Measurements from ENCODE around the gene DCTN2. TPM values are rescaled to one million over a fixed set of nuclear protein-coding genes. Genes with fewer than 3 reads are reported as not detected.

The DCTN2 gene
- total and polyA plus RNA-seq, 4 experiments from 2014 or later: 67.4 to 86.2 (median 70.0) TPM

GRCh38 chr12:57584050-57584449 is 37.1 kb upstream of the DCTN2 start:
- intact Hi-C loops (cut with micrococcal nuclease): no loop called here
- Histone ChIP-seq H3K27me3 (ENCODE audit: insufficient read depth, low read length) (no peaks in the 10 kb centered on the region), H3K9me3 (ENCODE audit: control insufficient read depth in 1 of 2, low read length in 2 of 2) (no peaks in the 10 kb centered on the region), H3K4me1 (ENCODE audit: insufficient read depth, low read length) (no peaks in the 10 kb centered on the region), H3K4me3 (ENCODE audit: low read length in 2 of 2) (no peak overlapping the region), H3K27ac (ENCODE audit: low read depth, low read length) (no peak overlapping the region), H3K36me3 (ENCODE audit: insufficient read depth, low read length) (no peaks in the 10 kb centered on the region)
- no peak overlapping the region for H3K27ac Mint-ChIP-seq
- CTCF ChIA-PET (ENCODE audit: partially characterized antibody): interaction anchor here (0.6 to 6.8 kb wide), 33 partner anchors 7 to 322 kb away, joined by 3 to 124 read pairs (median 5); partner anchors contain the start of genes B4GALNT1, DTX3, GLI1 and OS9
- peaks cover 0 to 2% (median 0%) of the 10 kb centered on the region in 8 donors for H3K9me3 Mint-ChIP-seq
- H3K4me3 Mint-ChIP-seq: no peak overlapping the region
- peaks cover 6 to 9% of the 10 kb centered on the region in 2 donors for H3K27me3 Mint-ChIP-seq
- peaks cover 3 to 7% (median 5%) of the 10 kb centered on the region in 4 donors for H3K4me1 Mint-ChIP-seq
- no peaks in the 10 kb centered on the region for H3K36me3 Mint-ChIP-seq
- POLR2A ChIA-PET (ENCODE audit: partially characterized antibody): interaction anchor here (0.9 to 2.4 kb wide), 4 partner anchors 9 to 157 kb away, joined by 3 to 11 read pairs (median 4); no protein-coding TSS in a partner anchor
- no peak for DNase-seq

- Mint-ChIP-seq H3K27ac (peak overlapping the region in 2 of 7 donors; percentile 26 to 38), H3K4me3 (no peak overlapping the region), H3K9me3 (peaks cover 0 to 2% (median 0%) of the 10 kb centered on the region in 8 donors), H3K36me3 (no peaks in the 10 kb centered on the region), H3K27me3 (peaks cover 6 to 9% of the 10 kb centered on the region in 2 donors), H3K4me1 (peaks cover 3 to 7% (median 5%) of the 10 kb centered on the region in 4 donors)
- intact Hi-C loops (cut with micrococcal nuclease): loop anchor here (1.0 to 2.0 kb wide), 8 partner anchors 8 to 322 kb away; partner anchors contain the start of genes B4GALNT1, MBD6, PIP4K2C and TSFM
- Histone ChIP-seq H3K36me3 (ENCODE audit: insufficient read depth, low read length) (no peaks in the 10 kb centered on the region), H3K27ac (ENCODE audit: low read depth, low read length) (no peak overlapping the region), H3K9me3 (ENCODE audit: control insufficient read depth in 1 of 2, low read length in 2 of 2) (no peaks in the 10 kb centered on the region), H3K4me3 (ENCODE audit: low read length in 2 of 2) (no peak overlapping the region), H3K4me1 (ENCODE audit: insufficient read depth, low read length) (no peaks in the 10 kb centered on the region), H3K27me3 (ENCODE audit: insufficient read depth, low read length) (no peaks in the 10 kb centered on the region)
- peak; percentile 70 to 77 (median 74) for DNase-seq
- POLR2A ChIA-PET (ENCODE audit: partially characterized antibody): interaction anchor here (0.9 to 2.4 kb wide), 4 partner anchors 10 to 110 kb away, joined by 3 to 11 read pairs (median 4); partner anchors contain the start of gene OS9
- CTCF ChIA-PET (ENCODE audit: partially characterized antibody): interaction anchor here (0.6 to 6.8 kb wide), 35 partner anchors 8 to 323 kb away, joined by 3 to 124 read pairs (median 4); partner anchors contain the start of genes ARHGEF25, B4GALNT1, DTX3 and GLI1
Measured at GRCh38 chr12:57583008-57583831, 36.2 kb upstream of the DCTN2 start.

- ChIA-PET POLR2A (ENCODE audit: partially characterized antibody) (interaction anchor here (1.3 to 2.4 kb wide), 3 partner anchors 38 to 111 kb away, joined by 4 to 11 read pairs (median 5); partner anchors contain the start of gene OS9), CTCF (ENCODE audit: partially characterized antibody) (interaction anchor here (0.7 to 6.8 kb wide), 28 partner anchors 7 to 322 kb away, joined by 3 to 124 read pairs (median 4); partner anchors contain the start of genes ARHGEF25, B4GALNT1, DTX3 and GLI1)
- no peaks in the 10 kb centered on the region for H3K36me3 ChIP-seq (ENCODE audit: insufficient read depth, low read length)
- Mint-ChIP-seq H3K4me3 (no peak overlapping the region), H3K4me1 (peaks cover 3 to 7% (median 5%) of the 10 kb centered on the region in 4 donors), H3K27me3 (peaks cover 6 to 9% of the 10 kb centered on the region in 2 donors), H3K36me3 (no peaks in the 10 kb centered on the region), H3K27ac (no peak overlapping the region), H3K9me3 (peaks cover 0 to 2% (median 0%) of the 10 kb centered on the region in 8 donors)
- no peak overlapping the region for H3K4me3 ChIP-seq (ENCODE audit: low read length in 2 of 2)
- no peaks in the 10 kb centered on the region for H3K27me3 ChIP-seq (ENCODE audit: insufficient read depth, low read length)
- no peak for DNase-seq
- H3K9me3 ChIP-seq (ENCODE audit: control insufficient read depth in 1 of 2, low read length in 2 of 2): no peaks in the 10 kb centered on the region
- no peak overlapping the region for H3K27ac ChIP-seq (ENCODE audit: low read depth, low read length)
- intact Hi-C loops (cut with micrococcal nuclease): loop anchor here (2.0 kb wide), 1 partner anchor 200 kb away; the partner anchor contains the start of gene TSFM
- no peaks in the 10 kb centered on the region for H3K4me1 ChIP-seq (ENCODE audit: insufficient read depth, low read length)
Measured at GRCh38 chr12:57582440-57582839, 35.4 kb upstream of the DCTN2 start.

GRCh38 chr12:57581802-57582201 is 34.8 kb upstream of the DCTN2 start:
- H3K36me3 ChIP-seq (ENCODE audit: insufficient read depth, low read length): no peaks in the 10 kb centered on the region
- H3K27me3 ChIP-seq (ENCODE audit: insufficient read depth, low read length): no peaks in the 10 kb centered on the region
- peaks cover 0 to 2% (median 0%) of the 10 kb centered on the region in 8 donors for H3K9me3 Mint-ChIP-seq
- H3K27ac Mint-ChIP-seq: no peak overlapping the region
- H3K27ac ChIP-seq (ENCODE audit: low read depth, low read length): no peak overlapping the region
- ChIA-PET CTCF (ENCODE audit: partially characterized antibody) (interaction anchor here (0.9 to 6.8 kb wide), 13 partner anchors 11 to 160 kb away, joined by 3 to 124 read pairs (median 4); partner anchors contain the start of genes B4GALNT1 and PIP4K2C), POLR2A (ENCODE audit: partially characterized antibody) (interaction anchor here (1.2 kb wide), 1 partner anchor 9 kb away, joined by 3 read pairs; the partner anchor contains the start of gene PIP4K2C)
- H3K27me3 Mint-ChIP-seq: peaks cover 6 to 9% of the 10 kb centered on the region in 2 donors
- H3K4me3 ChIP-seq (ENCODE audit: low read length in 2 of 2): no peak overlapping the region
- no peak for DNase-seq
- H3K36me3 Mint-ChIP-seq: no peaks in the 10 kb centered on the region
- peaks cover 3 to 7% (median 5%) of the 10 kb centered on the region in 4 donors for H3K4me1 Mint-ChIP-seq
- no peaks in the 10 kb centered on the region for H3K4me1 ChIP-seq (ENCODE audit: insufficient read depth, low read length)
- intact Hi-C loops (cut with micrococcal nuclease): loop anchor here (2.0 kb wide), 1 partner anchor 201 kb away; the partner anchor contains the start of gene TSFM
- H3K4me3 Mint-ChIP-seq: no peak overlapping the region
- H3K9me3 ChIP-seq (ENCODE audit: control insufficient read depth in 1 of 2, low read length in 2 of 2): no peaks in the 10 kb centered on the region

GRCh38 chr12:57580466-57580795 is 33.4 kb upstream of the DCTN2 start:
- Histone ChIP-seq H3K36me3 (ENCODE audit: insufficient read depth, low read length) (no peaks in the 10 kb centered on the region), H3K27ac (ENCODE audit: low read depth, low read length) (no peak overlapping the region), H3K27me3 (ENCODE audit: insufficient read depth, low read length) (no peaks in the 10 kb centered on the region), H3K9me3 (ENCODE audit: control insufficient read depth in 1 of 2, low read length in 2 of 2) (no peaks in the 10 kb centered on the region), H3K4me3 (ENCODE audit: low read length in 2 of 2) (no peak overlapping the region), H3K4me1 (ENCODE audit: insufficient read depth, low read length) (no peaks in the 10 kb centered on the region)
- intact Hi-C loops (cut with micrococcal nuclease): no loop called here
- Mint-ChIP-seq H3K4me1 (peaks cover 3 to 7% (median 5%) of the 10 kb centered on the region in 4 donors), H3K4me3 (no peak overlapping the region), H3K36me3 (no peaks in the 10 kb centered on the region), H3K9me3 (peaks cover 0 to 2% (median 0%) of the 10 kb centered on the region in 8 donors), H3K27ac (peak overlapping the region in 2 of 7 donors; percentile 31 to 46), H3K27me3 (peaks cover 6 to 9% of the 10 kb centered on the region in 2 donors)
- POLR2A ChIA-PET (ENCODE audit: partially characterized antibody): interaction anchor here (1.0 to 1.2 kb wide), 2 partner anchors 11 to 122 kb away, joined by 3 read pairs; partner anchors contain the start of gene PIP4K2C
- CTCF ChIA-PET (ENCODE audit: partially characterized antibody): interaction anchor here (0.8 to 6.8 kb wide), 6 partner anchors 10 to 122 kb away, joined by 3 to 124 read pairs (median 28); partner anchors contain the start of gene B4GALNT1
- no peak for DNase-seq

GRCh38 chr12:57579677-57580465 is 32.9 kb upstream of the DCTN2 start:
- H3K27me3 Mint-ChIP-seq: peaks cover 6 to 9% of the 10 kb centered on the region in 2 donors
- H3K4me1 ChIP-seq (ENCODE audit: insufficient read depth, low read length): no peaks in the 10 kb centered on the region
- DNase-seq: no peak
- no peak overlapping the region for H3K4me3 Mint-ChIP-seq
- H3K9me3 Mint-ChIP-seq: no peaks in the 10 kb centered on the region
- ChIA-PET CTCF (ENCODE audit: partially characterized antibody) (interaction anchor here (1.0 to 6.8 kb wide), 5 partner anchors 28 to 121 kb away, joined by 3 to 124 read pairs (median 50); partner anchors contain the start of gene B4GALNT1), POLR2A (ENCODE audit: partially characterized antibody) (interaction anchor here (1.0 kb wide), 1 partner anchor 121 kb away, joined by 3 read pairs; no protein-coding TSS in a partner anchor)
- intact Hi-C loops (cut with micrococcal nuclease): no loop called here
- H3K36me3 ChIP-seq (ENCODE audit: insufficient read depth, low read length): no peaks in the 10 kb centered on the region
- H3K27me3 ChIP-seq (ENCODE audit: insufficient read depth, low read length): no peaks in the 10 kb centered on the region
- no peaks in the 10 kb centered on the region for H3K9me3 ChIP-seq (ENCODE audit: control insufficient read depth in 1 of 2, low read length in 2 of 2)
- peak overlapping the region in 2 of 7 donors; percentile 31 to 46 for H3K27ac Mint-ChIP-seq
- H3K27ac ChIP-seq (ENCODE audit: low read depth, low read length): no peak overlapping the region
- no peak overlapping the region for H3K4me3 ChIP-seq (ENCODE audit: low read length in 2 of 2)
- H3K36me3 Mint-ChIP-seq: no peaks in the 10 kb centered on the region
- H3K4me1 Mint-ChIP-seq: peaks cover 3 to 7% (median 5%) of the 10 kb centered on the region in 4 donors

All from CD4-positive, alpha-beta memory T cell (primary cell).